Activated T-helper 1 cell treated with anti-CD3 and anti-CD28 coated beads, Interleukin-2, amount 50 U/mL, for 16 hours (primary cell): Measurements from ENCODE around the gene TNRC6B.

Experiments
- DNase-seq, 2 donors: peaks; one replicate each; pipeline ENCODE4 v3.0.0-alpha.2; 2020; ENCODE audit warnings: low read depth in 1 of 2, low spot score in 1 of 2

TNRC6B gene

DNA sequence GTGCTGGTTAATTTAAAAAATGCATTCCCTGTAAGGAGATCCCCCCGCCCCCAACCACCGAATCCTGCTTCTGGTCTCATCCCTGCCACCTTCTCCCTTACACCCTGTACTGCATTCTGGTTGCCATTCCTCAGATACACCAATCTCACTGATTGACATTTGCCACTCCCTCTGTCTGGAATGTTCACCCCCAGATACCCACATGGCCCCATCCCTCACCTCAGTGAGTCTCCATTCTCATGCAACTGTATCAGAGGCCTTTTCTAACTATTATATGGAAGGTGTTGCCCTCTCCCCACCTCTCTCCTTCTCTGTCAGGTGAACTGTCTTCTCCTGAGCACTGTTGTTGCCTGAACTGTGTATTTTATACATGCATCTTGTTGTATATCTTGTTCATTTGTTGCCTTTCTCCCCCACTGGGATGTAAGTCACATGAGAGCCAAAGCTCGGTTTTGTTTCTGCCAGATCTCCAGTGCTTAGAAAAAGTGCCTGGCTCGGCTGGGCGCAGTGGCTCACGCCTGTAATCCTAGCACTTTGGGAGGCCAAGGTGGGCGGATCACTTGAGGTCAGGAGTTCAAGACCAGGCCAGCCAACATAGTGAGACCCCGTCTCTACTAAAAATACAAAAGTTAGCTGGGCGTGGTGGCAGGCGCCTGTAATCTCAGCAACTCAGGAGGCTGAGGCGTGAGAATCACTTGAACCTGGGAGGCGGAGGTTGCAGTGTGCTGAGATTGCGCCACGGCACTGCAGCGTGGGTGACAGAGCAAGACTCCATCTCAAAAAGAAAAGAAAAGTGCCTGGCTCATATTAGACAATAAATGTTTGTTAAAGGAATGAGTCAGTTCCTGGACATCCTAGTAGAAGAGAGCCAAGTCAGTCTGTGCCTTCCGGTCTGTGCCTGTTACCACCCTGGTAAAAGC lies 61.0 kb downstream of the TNRC6B start:
- DNase-seq: no peak

GRCh38 chr22:40239345-40239683 lies 61.6 kb downstream of the TNRC6B start:
- no peak for DNase-seq

DNA sequence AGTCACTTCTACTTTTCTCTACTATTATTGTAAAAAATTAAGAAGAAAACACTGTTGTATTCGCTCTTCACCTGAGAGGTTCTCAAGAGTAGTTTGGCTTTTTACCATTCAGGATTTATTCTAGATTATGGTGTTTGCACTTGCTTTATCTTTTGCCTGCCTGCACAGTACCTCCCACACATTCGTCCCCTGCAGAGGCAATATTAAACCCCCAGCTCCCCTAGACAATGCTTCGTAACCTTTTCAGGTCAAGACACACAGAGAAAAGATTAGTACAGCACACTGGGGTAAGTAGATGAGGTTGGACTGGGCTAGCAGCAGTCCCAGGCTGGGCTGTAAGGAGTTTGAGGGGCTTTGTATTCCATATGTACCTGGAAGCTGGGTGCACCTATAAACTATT lies 62.4 kb downstream of the TNRC6B start:
- DNase-seq: no peak

DNA sequence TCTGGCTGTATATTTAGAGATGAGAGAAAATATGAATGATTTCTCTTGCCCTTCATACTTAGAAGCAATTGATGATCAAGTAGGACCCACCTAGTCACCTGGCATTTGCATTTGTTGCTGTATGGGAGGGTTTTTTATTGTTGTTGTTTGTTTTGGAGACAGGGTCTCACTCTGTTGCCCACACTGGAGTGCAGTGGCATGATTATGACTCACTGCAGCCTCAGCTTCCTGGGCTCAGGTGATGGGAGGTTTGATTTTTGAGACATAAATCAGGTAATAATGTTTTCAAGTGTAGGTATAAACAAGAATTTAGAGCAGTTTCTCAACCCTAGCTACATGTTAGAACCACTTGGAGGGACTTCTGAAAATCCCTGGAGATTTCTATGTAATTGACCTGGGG lies 63.0 kb downstream of the TNRC6B start:
- DNase-seq: peak in 1 of 2 donors; percentile 16

- no peak for DNase-seq
These were observed 63.6 kb downstream of the TNRC6B start for GRCh38 chr22:40241200-40241763.

GRCh38 chr22:40243891-40244290 lies 66.2 kb downstream of the TNRC6B start:
- no peak for DNase-seq

GRCh38 chr22:40244586-40244985 lies 66.9 kb downstream of the TNRC6B start:
- no peak for DNase-seq

DNA sequence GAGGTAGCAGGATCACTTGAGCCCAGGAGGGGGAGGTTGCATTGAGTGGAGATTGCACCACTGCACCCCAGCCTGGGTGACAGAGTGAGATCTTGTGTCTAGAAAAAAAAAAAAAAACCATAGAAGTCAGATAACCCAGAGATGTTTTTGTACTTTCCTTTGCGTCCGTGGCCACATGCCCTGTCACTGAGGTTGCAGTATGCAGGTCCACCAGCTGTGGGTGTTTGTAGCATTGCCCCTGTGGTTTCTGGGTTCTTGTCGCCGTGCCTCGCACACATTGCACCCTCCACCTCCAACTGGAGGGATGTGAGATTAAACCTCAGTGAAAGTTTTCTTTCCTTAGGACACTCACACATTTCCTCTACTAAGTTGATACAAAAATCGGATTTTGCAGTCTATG lies 70.3 kb downstream of the TNRC6B start:
- peak; percentile 21 to 36 for DNase-seq

- no peak for DNase-seq
These were observed 71.6 kb downstream of the TNRC6B start for GRCh38 chr22:40249286-40249685.

- DNase-seq: no peak
These were observed 72.9 kb downstream of the TNRC6B start for GRCh38 chr22:40250608-40251007.

- DNase-seq: no peak
These were observed 73.4 kb downstream of the TNRC6B start for GRCh38 chr22:40251106-40251505.

- DNase-seq: no peak
These were observed 74.4 kb downstream of the TNRC6B start for GRCh38 chr22:40252146-40252545.

DNA sequence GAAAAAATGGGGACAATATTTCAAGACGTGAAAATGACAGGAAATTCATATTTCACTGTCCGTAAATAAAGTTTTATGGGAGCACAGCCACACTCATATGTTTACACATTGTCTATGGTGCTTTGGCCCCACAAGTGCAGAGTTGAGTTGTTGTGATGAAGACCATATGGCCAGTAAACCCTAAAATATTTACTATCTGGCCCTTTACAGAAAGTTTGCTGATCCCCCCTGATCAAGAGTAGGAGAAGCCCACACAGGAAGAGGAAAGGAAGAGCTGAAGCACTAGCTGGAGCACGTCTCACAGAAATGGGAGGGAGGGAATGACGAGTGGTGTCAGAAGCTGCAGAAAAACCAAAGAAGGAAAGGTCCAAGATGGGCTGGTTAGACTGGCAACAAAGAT lies 78.8 kb downstream of the TNRC6B start:
- no peak for DNase-seq

- DNase-seq: no peak
These were observed 80.3 kb downstream of the TNRC6B start for GRCh38 chr22:40258017-40258416.

DNA sequence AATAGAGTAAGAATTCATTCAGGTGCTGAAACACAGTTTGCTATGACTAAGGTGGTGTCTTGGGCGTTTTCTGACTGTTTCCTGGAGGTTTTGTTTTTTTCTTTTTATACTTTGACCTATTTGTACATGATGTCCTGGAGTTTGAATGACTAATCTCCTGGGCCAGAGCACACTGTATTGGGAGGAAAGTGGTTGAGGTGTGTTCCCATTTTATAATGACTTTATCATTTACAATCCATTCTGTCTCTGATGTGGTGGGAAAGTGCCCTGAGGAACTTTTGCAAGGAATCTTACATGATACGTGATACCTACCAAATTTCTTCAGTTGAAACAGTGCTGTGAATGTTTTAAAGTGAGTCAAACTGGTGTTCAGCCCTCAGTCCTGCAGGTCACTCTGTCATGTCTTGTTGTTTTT lies 80.8 kb downstream of the TNRC6B start:
- no peak for DNase-seq

DNA sequence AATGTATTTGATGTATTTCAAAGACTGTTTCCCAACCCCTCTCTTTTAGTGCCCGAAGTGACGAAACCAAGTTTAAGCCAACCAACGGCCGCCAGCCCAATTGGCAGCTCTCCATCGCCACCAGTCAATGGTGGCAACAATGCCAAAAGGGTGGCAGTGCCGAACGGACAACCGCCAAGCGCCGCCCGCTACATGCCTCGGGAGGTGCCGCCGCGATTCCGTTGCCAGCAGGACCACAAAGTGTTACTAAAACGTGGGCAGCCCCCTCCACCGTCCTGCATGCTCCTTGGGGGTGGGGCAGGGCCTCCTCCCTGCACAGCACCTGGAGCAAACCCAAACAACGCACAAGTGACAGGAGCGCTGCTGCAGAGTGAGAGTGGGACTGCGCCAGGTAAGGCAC lies 84.1 kb downstream of the TNRC6B start:
- no peak for DNase-seq

DNA sequence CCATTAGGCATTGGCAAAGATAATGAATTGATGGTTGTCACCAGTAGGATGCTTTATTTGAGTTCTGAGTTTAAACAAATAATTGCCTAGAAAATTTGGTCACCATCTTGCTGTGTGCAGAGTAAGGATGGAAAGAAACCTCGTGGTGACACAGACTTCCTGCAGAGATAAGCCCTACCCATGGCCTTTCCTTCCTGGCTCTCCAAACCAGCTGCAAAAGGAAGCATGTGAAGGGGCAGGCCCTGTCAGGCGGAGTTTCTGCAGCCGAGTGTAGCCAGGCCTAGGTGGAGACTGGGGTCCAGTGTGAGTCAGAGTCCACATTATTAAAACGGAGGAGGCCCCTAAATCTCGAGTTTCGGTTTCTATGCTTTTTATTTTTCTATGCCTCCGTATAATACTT lies 85.5 kb downstream of the TNRC6B start:
- DNase-seq: no peak

- no peak for DNase-seq
These were observed 88.1 kb downstream of the TNRC6B start for GRCh38 chr22:40265783-40266182.

- no peak for DNase-seq
These were observed 92.3 kb downstream of the TNRC6B start for GRCh38 chr22:40270031-40270430.

GRCh38 chr22:40270748-40271373 lies 93.1 kb downstream of the TNRC6B start:
- DNase-seq: no peak

- no peak for DNase-seq
These were observed 93.7 kb downstream of the TNRC6B start for GRCh38 chr22:40271440-40271839.

DNA sequence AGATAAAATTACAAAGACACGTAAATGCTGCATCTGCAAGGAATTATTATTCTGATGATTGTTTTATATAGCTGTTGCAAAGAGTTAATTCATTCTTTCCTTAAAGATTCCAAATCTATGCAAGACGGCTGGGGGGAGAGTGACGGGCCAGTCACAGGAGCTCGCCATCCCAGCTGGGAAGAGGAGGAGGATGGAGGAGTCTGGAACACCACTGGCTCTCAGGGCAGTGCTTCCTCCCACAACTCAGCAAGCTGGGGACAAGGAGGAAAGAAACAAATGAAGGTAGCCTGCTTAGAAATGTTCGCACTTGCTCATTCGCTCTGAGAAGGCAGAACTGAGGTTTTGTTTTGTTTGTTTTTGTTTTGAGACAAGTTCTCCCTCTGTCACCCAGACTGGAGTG lies 95.6 kb downstream of the TNRC6B start:
- DNase-seq: no peak
